Stimulated activated CD8-positive, alpha-beta memory T cell treated with anti-CD3 and anti-CD28 coated beads, Interleukin-15, amount 100 ng/mL, for 4 hours (primary cell): ENCODE measurements around the gene HARS1.
"Not testable (repeated sequence)": the region's sequence is repeated elsewhere in the genome, so short reads cannot be mapped to it uniquely, and the experiment has no call there.

Experiments used
- DNase-seq, 2 donors: peaks; one replicate each; pipeline ENCODE4 v3.0.0-alpha.2; 2020; ENCODE audit warnings: low read depth in 2 of 2

HARS1 gene, protein sequence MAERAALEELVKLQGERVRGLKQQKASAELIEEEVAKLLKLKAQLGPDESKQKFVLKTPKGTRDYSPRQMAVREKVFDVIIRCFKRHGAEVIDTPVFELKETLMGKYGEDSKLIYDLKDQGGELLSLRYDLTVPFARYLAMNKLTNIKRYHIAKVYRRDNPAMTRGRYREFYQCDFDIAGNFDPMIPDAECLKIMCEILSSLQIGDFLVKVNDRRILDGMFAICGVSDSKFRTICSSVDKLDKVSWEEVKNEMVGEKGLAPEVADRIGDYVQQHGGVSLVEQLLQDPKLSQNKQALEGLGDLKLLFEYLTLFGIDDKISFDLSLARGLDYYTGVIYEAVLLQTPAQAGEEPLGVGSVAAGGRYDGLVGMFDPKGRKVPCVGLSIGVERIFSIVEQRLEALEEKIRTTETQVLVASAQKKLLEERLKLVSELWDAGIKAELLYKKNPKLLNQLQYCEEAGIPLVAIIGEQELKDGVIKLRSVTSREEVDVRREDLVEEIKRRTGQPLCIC

DNA sequence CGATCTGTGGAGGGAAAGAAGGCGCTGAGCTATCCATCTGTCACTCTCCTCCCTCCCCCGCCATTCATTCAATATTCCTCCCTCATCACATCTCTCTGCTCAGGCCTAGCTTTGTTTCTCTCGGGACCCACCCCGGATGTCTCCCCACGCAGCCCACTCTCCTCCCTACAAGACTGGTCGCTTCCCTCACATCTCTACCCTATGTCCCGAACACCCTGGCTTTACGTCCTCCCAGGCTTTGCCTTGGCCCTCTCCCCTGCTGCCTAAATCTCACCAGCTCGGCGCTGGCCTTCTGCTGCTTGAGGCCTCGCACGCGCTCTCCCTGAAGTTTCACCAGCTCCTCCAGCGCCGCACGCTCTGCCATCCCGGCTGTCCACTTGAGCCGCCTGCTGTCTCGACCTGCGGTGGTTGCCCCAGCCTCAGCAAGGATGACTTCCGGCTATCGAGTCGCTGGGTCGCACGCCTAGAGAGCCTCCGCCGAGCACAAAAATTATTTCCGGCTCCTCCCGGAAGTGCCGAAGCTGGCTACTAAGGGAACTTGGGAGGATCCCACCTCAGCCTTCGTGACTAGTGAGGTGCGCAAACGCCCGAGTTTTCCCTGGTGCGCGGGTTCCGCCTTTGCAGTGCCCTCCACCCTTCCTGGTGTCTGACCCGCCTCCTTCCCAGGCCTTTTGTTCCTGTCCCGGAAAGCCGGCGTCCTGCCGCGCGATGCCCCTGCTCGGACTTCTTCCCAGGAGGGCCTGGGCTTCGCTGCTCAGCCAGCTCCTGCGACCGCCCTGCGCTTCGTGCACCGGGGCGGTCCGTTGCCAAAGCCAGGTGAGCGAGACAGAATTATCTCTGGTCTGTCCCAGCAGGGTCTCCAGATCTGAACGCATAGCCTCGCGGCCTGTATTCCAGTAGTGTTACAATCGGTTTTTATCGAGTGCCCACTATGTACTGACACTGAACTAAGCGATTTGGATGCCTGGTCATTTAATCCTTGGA lies at the start of gene HARS1, which contains the start of gene HARS2:
HARS1 (minus strand) TSS at position 430 of the 984 bp plus-strand sequence; CDS start at position 364, 66 bp downstream.
HARS2 (plus strand) TSS at position 515 of the 984 bp plus-strand sequence; CDS start at position 709, 194 bp downstream.
- peak; percentile 68 to 70 for DNase-seq

DNA sequence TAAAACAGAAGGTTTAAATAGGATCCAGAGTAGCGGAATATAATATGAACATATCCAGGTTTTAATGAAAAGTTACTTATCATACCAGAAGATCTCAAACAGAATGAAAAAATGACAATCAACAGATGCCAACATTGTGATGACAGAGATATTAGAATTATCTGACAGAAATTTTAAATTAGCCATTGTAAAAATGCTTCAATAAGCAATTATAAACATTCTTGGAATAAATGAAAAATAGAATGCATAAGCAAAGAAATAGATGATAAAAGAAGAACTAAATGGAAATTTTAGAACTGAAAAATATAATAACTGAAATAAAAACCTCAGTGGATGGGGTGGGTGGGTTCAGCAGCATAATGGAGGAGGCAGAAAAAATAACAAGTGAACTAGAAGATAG lies 46.3 kb upstream of the HARS1 start:
- DNase-seq, result no peak

DNA sequence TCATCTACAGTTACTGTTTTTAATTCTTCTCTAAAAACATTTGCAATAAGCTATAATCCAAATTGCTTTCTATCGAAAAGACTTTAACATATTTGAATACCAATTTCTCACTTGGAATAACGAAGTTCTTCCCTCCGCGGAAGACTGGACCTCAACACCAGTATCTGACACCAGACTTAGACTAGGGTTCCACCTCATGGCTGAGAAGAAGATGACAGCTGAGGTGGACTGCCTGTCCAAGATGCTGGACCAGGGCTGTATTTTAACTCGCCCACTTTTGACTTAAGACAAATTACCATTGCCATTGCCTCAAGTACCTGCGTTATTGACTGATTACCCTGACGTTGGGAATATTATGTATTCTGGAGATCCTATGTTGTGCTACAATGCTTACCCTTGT lies 43.2 kb upstream of the HARS1 start:
- no peak for DNase-seq

DNA sequence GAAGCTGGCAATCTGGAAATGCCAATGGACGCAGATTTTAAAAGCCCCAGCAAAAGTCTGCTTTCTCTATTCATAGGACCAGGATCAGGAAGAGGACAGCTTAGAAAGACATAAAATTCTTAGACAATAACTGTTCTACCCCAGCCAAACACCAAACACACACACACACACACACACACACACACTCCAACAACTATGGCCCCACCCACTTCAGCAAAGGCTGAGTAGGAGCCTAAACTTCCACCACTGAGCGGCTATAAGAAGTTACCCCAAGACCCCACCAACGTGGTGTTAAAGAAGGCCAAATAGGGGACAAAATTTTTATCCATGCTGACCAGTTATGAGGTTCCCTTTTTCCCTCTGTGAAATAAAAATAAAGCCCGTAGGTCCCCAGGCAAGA lies 41.9 kb upstream of the HARS1 start:
- no peak for DNase-seq

DNA sequence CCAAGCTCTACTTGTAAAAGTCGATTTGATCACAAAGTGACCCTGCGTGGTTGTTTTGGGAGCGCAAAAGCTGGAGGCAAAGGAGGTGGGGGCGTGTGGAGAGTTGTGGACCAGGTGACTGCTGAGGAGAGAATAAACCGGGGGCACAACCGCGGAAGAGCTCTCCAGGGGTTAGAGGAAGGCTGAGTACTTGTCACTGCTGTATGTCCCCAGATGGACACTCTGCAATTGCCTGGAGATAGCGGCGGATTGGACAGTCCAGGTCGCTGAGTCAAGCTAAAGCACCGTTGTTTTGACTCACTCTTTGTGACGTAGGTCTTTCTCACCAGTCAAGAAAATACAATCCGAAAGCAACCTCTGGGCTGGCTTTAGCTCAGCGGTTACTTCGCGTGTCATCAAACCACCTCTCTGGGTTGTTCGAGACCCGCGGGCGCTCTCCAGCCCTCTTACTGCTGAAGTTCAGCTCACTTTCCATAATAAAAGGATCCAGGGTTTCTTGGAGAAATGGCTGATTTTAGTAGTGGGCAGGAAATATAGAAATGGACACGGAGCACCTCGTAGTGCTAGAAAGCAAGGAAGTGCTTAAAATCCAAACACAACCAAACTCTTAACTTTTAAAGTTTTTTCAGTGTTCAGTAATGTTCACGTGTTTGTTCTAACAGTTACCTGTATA lies 34.8 kb upstream of the HARS1 start:
- DNase-seq, result peak; percentile 24 to 47

DNA sequence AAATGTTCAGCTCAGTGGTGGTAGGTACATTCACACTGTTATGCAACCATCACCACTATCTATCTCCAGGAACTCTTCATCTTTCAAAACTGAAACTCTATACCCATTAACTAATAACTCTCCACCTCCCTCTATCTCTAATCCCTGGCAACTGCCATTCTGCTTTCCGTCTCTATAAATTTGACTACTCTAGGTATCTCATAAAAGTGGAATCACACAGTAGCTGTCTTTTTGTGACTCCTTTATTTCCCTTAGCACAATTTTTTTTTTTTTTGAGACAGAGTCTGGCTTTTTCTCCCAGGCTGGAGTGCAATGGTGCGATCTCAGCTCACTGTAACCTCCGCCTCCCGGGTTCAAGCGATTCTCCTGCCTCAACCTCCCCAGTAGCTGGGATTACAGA lies 30.2 kb upstream of the HARS1 start:
- not testable (repeated sequence) for DNase-seq

DNA sequence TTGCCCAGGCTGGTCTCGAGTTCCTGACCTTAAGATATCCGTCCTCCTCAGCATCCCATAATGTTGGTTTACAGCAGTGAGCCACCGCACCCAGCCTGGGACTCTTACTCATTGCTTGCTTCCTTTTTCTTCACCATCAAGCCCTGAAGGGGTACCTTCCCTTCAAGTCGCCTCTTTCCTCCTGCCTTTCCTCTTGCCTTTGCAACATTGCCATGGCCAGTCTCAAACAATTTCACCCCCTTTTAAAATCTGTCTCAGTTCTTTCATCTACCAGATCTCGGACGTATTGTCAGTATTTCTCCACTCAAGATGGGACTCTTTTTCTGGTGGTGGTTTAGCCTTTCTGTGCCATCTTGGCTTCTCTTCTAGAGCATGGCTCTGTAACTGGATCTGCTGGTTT lies 29.6 kb upstream of the HARS1 start:
- not testable (repeated sequence) for DNase-seq

DNA sequence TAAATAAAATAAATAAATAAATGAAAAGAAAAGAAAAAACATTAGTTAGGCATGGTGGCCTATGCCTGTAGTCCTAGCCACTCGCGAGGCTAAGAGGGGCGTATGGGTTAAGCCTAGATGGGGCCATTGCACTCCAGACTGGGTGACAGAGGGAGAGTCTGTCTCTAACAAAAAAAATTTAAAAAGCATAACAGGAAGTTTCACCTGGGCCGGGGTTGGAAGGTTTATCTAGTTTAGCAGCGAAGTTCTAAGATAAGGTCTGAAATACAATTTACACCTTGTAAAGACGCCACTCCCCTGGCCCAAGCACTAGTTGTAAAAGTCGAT lies 27.1 kb upstream of the HARS1 start:
- no peak for DNase-seq

DNA sequence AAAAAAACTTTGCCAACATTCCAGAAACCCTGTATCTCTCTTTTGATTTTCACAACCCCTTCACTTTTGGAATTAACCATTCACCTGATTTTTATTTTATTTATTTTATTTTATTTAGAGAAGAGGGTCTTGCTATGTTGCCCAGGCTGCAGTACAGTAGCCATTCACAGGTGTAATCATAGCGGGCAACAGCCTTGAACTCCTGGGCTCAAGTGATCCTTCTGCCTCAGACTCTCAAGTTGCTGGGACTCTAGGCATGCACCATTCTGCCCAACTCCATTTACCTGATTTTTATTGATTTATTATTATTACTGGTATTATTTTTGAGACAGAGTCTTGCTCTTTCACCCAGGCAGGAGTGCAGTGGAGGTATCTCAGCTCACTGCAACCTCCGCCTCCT lies 25.1 kb upstream of the HARS1 start:
- not testable (repeated sequence) for DNase-seq

DNA sequence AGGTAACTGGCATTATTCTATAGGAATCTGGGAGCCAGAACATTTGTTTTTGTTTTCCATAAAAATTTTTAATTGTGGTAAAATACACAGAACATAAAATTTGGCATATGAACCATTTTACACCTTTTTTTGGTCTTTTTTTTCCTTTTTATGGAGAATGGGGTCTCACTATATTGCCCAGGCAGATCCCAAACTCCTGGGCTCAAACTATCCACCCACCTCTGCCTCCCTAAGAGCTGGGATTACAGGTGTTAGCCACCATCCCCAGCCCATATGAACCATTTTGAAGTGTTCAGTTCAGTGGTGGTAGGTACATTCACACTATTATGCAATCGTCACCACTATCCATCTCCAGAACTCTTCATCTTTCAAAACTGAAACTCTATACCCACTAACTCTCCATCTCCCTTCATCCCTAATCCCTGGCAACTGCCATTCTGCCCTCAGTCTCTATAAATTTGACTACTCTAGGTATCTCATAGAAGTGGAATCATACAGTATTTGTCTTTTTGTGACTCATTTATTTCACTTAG lies 22.5 kb upstream of the HARS1 start:
- no peak for DNase-seq

DNA sequence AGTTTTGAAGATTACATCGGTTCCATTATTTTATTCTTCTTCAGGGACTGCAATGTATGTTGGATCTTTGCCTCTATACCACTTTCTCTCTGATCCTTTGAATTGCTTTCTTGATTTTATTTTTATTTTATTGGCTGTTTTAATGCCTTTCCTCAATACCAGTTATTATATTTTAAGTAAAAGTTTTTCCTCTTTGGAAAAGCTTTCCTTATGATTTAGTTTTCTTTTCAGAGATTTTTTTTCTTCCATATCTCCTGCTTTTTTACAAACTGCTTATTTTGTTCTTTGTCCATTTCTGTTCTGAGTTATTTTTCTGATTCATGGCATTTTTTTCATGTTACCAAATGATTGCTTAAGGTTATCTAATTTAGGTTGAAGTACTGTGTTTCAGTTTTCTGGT lies 20.6 kb upstream of the HARS1 start:
- DNase-seq, result no peak

DNA sequence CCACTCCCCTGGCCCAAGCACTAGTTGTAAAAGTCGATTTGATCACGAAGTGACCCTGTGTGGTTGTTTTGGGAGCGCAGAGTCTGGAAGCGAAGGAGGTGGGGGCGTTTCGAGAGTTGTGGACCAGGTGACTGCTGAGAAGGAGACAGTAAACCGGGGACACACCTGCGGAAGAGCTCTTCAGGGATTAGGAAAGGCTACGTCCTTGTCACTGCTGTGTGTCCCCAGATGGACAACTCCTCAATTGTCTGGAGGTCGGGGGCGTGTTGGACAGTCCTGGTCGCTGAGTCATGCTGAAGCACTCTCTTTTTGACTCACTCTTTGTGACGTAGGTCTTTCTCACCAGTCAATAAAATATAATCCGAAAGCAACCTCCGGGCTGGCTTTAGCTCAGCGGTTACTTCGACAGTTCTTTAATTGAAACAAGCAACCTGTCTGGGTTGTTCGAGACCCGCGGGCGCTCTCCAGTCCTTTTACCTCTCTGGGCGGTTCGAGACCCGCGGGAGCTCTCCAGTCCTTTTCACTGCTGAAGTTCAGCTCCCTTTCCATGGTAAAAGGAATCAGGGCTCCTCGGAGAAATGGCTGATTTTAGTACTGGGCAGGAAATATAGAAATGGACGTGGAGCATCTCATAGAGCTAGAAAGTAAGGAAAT lies 19.9 kb upstream of the HARS1 start:
- peak; percentile 68 to 84 for DNase-seq

DNA sequence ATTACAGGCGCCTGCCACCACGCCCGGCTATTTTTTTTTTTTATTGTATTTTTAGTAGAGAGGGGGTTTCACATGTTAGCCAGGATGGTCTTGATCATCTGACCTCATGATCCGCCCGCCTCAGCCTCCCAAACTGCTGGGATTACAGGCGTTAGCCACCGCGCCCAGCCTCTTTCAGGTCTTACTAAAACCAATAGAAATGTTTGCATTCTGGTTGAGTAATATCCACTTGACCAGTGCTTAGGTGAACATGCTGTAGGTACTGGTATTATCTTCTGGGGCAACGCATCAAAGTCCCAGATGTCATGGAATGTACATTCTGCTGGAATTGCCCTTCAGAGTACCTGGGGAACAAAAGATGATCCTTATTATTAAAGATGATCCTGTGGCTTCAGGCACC lies 17.6 kb upstream of the HARS1 start:
- DNase-seq, result not testable (repeated sequence)

DNA sequence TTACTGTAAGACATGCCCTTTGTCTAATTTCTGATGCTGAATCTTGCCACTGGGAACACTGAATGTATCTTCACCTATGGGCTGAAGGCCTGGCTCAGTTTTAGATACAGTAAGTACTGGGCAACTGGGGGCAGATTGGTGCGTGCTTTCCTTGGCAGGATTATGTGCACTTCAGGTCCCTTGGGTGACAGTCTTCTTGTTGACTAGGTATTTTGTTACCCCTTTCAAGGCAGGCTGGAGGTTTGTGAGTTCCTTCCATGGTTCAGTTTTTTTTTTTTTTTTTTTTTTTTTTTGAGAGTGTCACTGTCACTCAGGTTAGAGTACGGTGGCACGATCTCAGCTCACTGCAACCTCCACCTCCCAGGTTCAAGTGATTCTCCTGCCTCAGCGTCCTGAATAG lies 16.6 kb upstream of the HARS1 start:
- no peak for DNase-seq

DNA sequence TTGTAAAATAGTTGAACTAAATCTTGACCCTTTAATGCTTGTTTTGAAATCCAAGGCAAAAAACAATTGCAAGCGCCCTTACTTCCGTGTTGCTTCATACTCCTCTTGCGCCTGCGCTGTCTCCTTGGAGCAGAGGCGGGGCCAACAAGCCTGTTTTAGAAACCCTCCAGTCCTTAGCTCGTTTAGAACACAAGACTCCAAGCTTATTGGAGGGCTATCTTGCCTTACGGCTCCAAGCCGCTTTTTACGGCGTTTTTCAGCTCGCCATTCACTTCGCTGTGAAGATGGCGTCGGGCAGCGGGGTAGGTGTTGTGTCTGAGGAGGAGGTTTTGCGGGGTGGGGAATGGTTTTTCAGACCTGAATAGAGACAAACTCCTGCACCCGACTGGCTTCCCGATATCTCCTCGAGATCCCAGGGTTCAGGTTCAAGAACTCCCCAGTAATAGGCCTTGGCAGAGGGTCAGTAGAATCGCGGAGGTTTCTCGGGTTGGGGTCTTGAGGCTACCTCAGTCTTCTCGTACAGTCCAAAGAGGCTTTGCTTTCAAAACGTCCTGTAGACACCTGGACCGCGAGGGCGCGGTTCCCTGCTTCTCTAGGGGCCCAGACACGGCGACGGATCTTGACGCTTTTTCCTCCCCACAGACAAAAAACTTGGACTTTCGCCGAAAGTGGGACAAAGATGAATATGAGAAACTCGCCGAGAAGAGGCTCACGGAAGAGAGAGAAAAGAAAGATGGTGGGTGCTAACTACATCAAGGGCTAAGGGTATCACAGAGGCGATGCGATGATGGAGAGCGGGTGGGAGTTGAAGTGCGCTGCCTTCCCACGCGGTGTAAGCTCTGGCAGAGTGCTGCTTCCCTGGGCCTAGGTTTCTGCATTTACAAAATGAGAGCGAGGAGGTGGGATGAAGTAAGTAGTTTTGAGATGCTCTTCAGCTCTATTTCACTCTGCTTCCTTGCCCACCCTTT lies 9.3 kb upstream of the HARS1 start, which contains the start of gene ZMAT2:
ZMAT2 (plus strand) TSS at position 271 of the 968 bp plus-strand sequence; CDS start at position 285, 14 bp downstream.
- DNase-seq, result peak; percentile 80 to 94

DNA sequence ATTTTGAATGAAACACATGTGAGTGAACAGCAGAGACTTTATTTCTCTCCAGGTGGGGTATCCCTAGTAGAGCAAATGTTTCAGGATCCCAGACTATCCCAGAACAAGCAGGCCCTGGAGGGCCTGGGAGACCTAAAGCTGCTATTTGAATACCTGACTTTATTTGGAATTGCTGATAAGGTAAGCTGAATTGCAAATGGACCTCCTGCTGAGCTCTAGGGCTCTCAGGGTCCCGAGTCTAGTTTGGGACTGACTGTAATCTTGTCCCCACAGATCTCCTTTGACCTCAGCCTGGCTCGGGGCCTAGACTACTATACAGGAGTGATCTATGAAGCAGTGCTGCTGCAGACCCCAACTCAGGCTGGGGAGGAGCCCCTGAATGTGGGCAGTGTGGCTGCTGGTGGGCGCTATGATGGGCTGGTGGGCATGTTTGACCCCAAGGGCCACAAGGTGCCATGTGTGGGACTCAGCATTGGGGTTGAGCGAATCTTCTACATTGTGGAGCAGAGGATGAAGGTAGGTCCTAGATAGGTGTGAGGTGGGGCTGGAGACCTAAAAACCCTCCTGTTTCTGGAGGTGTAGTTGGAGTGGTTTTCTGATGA lies 5.8 kb upstream of the HARS1 start:
- DNase-seq, result no peak

DNA sequence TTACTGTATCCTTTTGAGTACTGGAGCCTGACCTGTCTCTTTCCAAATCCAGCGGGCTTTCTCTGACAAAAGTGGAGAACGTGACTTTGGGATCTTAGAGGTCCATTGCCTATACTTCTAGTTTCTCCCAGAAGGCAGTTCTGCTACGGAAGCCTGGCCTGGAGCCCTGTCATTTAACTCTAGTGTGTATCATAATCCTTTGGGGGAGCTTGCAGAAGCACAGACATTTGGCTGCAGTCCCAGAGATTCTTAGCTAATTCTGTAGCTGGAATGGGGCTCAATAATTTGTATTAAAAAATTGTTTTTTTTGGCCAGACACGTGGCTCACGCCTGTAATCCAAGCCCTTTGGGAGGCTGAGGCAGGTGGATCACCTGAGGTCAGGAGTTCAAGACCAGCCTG lies 3.1 kb upstream of the HARS1 start:
- no peak for DNase-seq

DNA sequence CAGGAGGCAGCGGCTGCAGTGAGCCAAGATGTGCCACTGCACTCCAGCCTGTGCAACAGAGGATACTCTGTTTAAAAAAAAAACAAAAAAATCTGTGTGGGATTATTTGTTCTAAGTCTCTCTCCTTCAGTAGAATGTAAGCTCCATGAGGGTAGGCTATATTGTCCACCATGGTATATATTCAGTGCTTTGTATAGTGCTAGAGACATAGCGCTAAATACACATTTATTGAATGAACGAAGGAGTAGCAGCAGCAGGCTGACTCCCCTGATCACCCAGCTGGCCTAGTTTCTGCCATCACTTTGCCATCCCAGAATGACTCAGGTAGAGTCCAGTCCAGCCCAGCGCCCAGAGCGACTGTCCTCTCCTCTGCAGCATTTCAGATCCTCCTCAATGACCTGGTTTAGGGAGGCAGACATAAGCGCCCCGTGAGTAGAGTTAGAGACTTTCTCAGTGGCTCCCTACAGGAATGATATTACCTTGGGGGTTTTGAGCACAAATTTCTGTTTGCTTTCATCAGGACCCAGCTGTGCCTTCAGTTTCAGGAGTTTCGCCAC lies 716 bp downstream of the HARS1 start:
- DNase-seq, result no peak

DNA sequence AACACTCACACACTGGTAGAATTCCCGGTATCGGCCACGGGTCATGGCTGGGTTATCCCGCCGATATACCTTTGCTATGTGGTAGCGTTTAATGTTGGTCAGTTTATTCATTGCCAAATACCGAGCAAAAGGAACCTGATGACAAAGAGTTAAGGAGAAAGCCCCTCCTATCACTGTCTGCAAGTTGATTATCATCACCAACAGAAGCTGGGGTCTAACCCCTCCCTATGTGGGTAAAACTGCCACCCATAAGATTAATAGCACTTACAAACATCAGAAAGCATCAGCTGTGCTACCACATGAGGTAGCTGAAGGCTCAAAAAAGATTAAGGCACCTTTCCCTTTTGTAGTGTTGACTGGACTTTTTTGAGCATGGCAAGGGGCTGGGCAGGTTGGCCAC lies 12.2 kb downstream of the HARS1 start:
- DNase-seq, result no peak
